GM06990 (cell line): Measurements from ENCODE around the gene NIF3L1.
A peak's percentile ranks its signal among the peaks of the same experiment; 100 is the strongest.

Source experiments
- DNase-seq: peaks from one replicate; pipeline ENCODE4 v3.0.0-alpha.2; 2011; ENCODE audit not compliant: insufficient read length; ENCODE audit errors: extremely low read depth
- H3K27me3 ChIP-seq: replicated peaks from 2 replicates; pipeline ENCODE4 v1.6.0; 2011; ENCODE audit warnings: low read length; ENCODE audit not compliant: control insufficient read depth, insufficient read depth
- H3K36me3 ChIP-seq: 2 replicates; pipeline ENCODE4 v1.5.1; 2011; ENCODE audit warnings: low read length; ENCODE audit not compliant: control insufficient read depth, insufficient read depth
- H3K4me3 ChIP-seq: replicated peaks from 2 replicates; pipeline ENCODE4 v1.5.1; 2011; ENCODE audit warnings: low read depth, mild to moderate bottlenecking, control low read depth, low read length
- TF ChIP-seq, protein P1 (sequence below): IDR thresholded peaks from 2 replicates; pipeline ENCODE4 v1.5.1; 2011; ENCODE audit warnings: low read length, control low read depth, mild to moderate bottlenecking, inconsistent platforms; ENCODE audit not compliant: insufficient read depth, poor library complexity, severe bottlenecking

Gene NIF3L1

GRCh38 chr2:200864176-200865034 is 24.8 kb upstream of the NIF3L1 start, which contains the start of gene CLK1:
TSS of gene CLK1 (minus strand) at chr2:200864658. CDS start at chr2:200861862, 2,796 bp downstream.
- TF ChIP-seq, protein P1, sequence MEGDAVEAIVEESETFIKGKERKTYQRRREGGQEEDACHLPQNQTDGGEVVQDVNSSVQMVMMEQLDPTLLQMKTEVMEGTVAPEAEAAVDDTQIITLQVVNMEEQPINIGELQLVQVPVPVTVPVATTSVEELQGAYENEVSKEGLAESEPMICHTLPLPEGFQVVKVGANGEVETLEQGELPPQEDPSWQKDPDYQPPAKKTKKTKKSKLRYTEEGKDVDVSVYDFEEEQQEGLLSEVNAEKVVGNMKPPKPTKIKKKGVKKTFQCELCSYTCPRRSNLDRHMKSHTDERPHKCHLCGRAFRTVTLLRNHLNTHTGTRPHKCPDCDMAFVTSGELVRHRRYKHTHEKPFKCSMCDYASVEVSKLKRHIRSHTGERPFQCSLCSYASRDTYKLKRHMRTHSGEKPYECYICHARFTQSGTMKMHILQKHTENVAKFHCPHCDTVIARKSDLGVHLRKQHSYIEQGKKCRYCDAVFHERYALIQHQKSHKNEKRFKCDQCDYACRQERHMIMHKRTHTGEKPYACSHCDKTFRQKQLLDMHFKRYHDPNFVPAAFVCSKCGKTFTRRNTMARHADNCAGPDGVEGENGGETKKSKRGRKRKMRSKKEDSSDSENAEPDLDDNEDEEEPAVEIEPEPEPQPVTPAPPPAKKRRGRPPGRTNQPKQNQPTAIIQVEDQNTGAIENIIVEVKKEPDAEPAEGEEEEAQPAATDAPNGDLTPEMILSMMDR: no peak
- H3K4me3 ChIP-seq: peak within 1 kb of the TSS; percentile 100
- peaks cover 2% of the 10 kb centered on the region for H3K36me3 ChIP-seq

GRCh38 chr2:200869014-200869413 is 20.2 kb upstream of the NIF3L1 start:
- no peak for DNase-seq
- TF ChIP-seq, protein P1: no peak
- Histone ChIP-seq H3K4me3 (no peak overlapping the region), H3K27me3 (no peaks in the 10 kb centered on the region), H3K36me3 (no peaks in the 10 kb centered on the region; the same call in 1 of the 2 replicates)

More at GRCh38 chr2:200864176-200865034, 24.8 kb upstream of the NIF3L1 start, which contains the start of gene CLK1:
- DNase-seq: peak; percentile 97
- H3K27me3 ChIP-seq: no peaks in the 10 kb centered on the region

GRCh38 chr2:200871151-200871550 is 18.0 kb upstream of the NIF3L1 start:
- no peak overlapping the region for H3K4me3 ChIP-seq
- no peak for DNase-seq
- H3K27me3 ChIP-seq: no peaks in the 10 kb centered on the region
- TF ChIP-seq, protein P1: no peak
- H3K36me3 ChIP-seq: no peaks in the 10 kb centered on the region; the same call in 1 of the 2 replicates

- H3K27me3 ChIP-seq: no peaks in the 10 kb centered on the region
- no peak for DNase-seq
- H3K36me3 ChIP-seq: no peaks in the 10 kb centered on the region; the same call in 1 of the 2 replicates
- no peak overlapping the region for H3K4me3 ChIP-seq
- TF ChIP-seq, protein P1: no peak
Measured at GRCh38 chr2:200873560-200873959, 15.6 kb upstream of the NIF3L1 start.

- TF ChIP-seq, protein P1: no peak
- Histone ChIP-seq H3K27me3 (no peaks in the 10 kb centered on the region), H3K36me3 (peaks cover 2% of the 10 kb centered on the region), H3K4me3 (no peak overlapping the region)
- no peak for DNase-seq
Measured at GRCh38 chr2:200877443-200877842, 11.7 kb upstream of the NIF3L1 start.
